Ammon's horn (tissue), 1 donor: Measurements from ENCODE around the gene TAGLN.
"Not testable (repeated sequence)": the region's sequence is repeated elsewhere in the genome, so short reads cannot be mapped to it uniquely, and the experiment has no call there.

Source experiments
- DNase-seq: peaks from one replicate; pipeline ENCODE4 v3.0.0-alpha.2; 2016; ENCODE audit warnings: low spot score

TAGLN gene

DNA sequence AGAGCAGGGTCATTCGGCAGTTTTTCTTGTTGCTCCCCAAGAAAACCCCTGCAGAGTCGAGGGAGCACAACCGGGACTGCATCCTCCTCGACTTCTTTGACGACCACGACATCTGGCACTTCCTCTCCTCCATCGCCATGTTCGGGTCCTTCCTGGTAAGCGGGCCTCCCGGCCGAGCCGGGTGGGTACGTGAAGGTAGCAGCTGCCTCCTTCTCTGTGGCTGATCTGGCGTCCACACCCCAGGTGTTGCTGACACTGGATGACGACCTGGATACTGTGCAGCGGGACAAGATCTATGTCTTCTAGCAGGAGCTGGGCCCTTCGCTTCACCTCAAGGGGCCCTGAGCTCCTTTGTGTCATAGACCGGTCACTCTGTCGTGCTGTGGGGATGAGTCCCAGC, 3.4 kb upstream of the TAGLN start:
- no peak for DNase-seq

DNA sequence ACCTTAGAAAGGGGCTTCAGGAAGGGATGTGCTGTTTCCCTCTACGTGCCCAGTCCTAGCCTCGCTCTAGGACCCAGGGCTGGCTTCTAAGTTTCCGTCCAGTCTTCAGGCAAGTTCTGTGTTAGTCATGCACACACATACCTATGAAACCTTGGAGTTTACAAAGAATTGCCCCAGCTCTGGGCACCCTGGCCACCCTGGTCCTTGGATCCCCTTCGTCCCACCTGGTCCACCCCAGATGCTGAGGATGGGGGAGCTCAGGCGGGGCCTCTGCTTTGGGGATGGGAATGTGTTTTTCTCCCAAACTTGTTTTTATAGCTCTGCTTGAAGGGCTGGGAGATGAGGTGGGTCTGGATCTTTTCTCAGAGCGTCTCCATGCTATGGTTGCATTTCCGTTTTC, 2.2 kb upstream of the TAGLN start:
- no peak for DNase-seq

- no peak for DNase-seq
These were observed 1.4 kb upstream of the TAGLN start for GRCh38 chr11:117197516-117198456.

GRCh38 chr11:117198613-117199012, 557 bp upstream of the TAGLN start:
- DNase-seq = no peak

- DNase-seq = no peak
These were observed 994 bp downstream of the TAGLN start for GRCh38 chr11:117199916-117200812.

DNA sequence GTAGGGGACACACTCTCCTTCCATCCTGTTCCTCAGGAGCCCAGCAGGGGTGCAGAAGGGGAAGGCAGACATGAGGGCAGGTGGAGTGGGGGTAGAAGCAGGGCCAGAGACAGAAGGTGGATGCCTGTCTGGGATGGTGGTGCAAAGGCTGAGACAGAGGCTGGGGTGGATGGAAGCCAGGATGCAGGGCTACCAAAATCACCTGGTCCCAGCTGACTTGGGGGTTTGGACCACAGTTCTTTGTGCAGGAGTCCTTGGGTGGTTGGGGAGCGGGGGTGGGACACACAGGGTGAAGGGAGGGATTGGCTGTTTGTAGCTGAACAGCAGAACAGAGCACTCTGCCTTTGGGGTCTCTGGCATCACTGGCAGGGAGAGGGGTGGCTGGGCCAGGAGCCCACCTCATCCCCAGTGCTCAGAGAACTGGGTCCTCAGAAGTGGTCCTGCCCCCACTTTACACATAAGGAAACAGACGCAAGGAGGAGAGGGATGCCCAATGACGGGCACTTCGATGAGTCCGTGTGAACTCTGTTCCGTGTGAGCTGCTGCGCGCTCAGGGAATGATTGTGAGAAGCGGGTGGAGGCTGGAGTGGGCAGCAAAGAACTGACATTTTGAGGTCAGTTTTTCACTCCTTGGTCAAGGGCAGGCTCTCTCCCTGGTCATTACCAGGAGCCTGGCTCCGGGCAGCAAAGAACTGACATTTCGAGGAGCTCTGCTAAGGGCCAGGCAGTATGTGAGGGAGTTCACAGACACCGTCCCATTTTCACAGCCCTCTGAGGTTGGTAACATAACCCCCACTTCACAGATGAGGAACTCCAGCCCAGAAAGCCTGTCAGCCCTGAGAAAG, 1.9 kb downstream of the TAGLN start:
- no peak for DNase-seq

GRCh38 chr11:117201658-117202305, 2.6 kb downstream of the TAGLN start:
- DNase-seq = no peak

GRCh38 chr11:117202386-117203068, 3.4 kb downstream of the TAGLN start:
- DNase-seq = no peak

- no peak for DNase-seq
These were observed 3.9 kb downstream of the TAGLN start for GRCh38 chr11:117203069-117203407.

GRCh38 chr11:117204283-117205080, 5.3 kb downstream of the TAGLN start:
- DNase-seq = no peak

DNA sequence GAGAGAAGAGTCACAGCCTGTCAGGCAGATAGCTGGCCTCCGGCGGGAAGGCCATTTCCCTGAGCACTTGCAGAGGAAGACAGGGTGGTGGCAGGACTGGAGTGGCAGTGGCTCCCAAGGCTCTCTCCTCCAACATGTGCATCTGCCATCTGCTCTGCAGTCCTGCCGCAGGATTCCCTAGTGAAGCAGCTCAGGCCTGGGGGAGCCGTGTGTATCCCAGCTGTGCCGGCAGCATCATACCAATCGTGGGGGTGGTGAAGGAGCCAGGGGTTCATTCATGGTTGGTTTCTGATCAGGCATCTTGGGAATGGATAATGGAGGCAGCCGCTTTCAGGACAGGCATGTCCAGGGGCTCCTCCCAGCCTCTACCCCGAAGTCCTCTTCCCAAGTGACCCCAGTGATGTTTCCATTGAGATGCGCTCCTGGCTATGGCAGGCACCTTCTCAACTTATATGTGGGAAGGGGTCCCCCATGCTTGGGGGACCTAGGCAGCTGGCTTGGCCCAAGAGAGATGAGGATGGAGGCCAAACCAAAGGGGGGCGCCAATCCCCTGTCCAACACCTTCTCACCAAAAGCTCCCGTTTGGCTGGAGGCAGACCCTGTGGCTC, 6.1 kb downstream of the TAGLN start:
- no peak for DNase-seq

DNA sequence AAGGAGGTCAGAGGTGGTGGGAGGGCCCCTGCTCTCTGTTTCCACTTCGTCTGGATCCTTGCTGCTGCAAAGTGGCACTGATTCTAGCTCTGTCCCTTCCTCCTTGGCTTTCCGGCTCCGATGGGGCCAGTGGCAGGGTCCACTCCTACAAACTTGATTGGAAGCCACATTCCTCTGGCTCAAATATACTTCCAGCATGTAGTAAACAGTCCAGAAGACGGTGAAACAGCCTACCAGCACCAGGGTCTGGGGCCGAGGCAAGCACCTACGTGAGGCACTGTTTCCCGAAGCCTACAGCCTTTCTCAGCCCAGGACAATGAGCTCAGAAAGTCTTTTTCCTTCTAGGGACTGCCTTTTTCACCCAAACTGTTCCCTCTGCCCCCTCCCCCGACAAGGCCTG, 6.9 kb downstream of the TAGLN start:
- not testable (repeated sequence) for DNase-seq

DNA sequence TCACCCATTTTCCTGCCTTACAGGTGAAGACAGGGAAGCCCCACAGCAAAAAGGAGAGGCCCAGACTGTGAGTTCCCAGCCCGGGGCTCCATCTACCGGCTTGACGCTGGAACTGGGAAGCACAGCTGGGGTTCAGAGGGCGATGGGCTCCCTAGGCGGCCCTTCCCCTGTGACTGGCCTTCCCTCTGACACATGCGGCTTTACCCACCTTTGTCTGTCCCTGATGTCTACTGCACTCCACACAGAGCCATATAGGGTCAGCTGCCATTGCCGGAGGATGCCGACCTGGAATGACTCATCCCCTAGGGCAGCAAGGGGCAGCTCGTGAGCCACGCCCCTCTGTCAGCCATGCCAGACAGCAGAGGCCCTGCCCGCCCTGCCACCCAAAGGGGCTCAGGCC, 7.7 kb downstream of the TAGLN start:
- not testable (repeated sequence) for DNase-seq

DNA sequence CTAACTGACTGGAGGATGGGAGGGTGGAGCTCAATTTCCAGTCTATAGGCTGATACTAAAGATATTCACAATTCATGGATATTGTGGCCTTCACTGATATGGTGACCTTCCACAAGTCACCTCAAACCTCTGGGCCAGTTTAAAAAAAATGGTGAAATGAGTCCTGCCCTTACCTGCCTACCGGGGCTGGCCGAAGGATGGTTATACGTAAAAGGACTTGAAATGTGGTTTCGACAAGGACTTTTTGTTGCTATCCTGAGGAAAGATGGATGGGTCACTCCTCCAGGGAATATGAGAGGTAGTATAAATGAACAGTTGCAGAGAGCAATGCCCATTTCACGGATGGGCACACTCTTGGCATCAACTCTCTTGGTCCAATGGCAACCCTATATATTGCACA, 8.3 kb downstream of the TAGLN start:
- not testable (repeated sequence) for DNase-seq

DNA sequence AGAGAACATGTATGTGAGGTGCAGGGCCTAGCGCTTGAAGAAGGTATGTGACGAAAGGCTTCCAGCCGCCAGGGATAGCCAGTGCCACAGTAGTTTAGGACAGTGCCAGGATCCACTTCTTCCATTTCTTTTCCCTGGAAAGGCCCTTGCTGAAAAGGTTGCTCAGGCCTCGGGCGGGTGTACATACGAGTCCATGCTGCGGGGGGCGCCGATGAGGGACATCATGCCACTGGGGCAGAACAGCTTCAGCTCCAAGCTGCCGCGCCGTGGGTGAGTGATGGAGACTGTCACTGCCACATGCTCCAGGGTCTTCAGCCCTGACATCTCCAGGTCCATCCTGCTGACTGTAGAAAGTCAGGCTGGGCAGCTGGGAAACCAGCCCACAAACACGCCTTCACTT, 9.5 kb downstream of the TAGLN start:
- DNase-seq = not testable (repeated sequence)

DNA sequence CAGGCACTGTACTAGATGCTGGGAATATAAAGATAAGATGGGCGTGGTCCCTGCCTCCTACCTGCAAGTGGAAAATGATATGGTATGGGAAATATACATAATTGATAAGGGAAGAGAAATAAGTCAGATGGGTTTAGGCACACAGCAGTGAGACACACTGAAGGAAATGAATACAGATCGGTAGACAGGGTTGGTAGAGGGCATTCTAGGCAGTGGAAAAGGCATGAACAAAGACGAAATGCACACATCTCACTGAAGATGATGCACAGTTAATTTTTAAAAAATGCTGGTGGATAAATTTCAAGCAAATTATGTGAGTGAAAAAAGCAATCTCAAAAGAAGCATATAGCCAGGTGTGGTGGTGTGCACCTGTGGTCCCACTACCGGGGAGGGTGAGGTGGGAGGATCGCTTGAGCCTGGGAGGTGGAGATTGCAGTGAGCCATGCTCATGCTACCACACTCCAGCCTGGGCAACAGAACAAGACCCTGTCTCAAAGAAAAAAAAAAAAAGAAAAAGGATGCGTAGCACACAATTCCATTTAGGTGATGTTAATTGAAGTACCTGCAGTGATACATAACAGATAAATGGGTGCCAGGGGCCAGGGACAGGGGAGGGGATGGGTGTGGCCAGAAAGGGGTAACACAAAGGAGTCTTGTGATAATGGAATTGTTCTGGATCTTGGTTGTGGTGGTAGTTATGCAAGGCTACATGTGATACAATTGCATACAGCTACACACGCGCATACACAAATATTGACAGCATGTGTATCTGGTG, 10.4 kb downstream of the TAGLN start:
- DNase-seq = not testable (repeated sequence)

GRCh38 chr11:117210620-117211019, 11.4 kb downstream of the TAGLN start:
- no peak for DNase-seq

DNA sequence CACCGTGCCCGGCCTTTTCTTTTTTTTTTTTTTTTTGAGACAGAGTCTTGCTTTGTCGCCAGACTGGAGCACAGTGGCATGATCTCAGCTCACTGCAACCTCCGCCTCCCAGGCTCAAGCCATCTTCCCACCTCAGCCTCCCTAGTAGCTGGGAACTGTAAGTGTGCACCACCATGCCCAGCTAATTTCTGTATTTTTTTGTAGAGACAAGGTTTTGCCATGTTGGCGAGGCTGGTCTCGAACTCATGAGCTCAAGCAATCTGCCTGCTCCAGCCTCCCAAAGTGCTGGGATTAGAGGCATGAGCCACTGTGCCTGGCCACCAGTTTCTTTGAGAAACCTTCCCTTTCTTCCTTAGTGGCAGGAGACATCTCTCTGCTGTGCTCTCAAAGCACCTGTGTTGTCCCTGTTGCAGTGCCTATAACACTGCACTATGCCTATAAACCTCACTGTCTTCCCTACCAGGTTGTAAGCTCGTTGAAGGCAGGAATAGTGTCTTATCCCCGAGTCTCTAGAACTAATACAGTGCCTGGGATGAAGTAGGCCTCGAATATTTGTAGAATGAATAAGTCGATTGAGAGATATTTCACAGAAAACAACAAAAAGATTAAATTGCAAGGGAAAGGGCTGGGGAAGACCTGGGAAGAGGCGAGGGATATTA, 13.7 kb downstream of the TAGLN start:
- DNase-seq = no peak
